ENCODE results near the gene ARHGAP4.

DNA sequence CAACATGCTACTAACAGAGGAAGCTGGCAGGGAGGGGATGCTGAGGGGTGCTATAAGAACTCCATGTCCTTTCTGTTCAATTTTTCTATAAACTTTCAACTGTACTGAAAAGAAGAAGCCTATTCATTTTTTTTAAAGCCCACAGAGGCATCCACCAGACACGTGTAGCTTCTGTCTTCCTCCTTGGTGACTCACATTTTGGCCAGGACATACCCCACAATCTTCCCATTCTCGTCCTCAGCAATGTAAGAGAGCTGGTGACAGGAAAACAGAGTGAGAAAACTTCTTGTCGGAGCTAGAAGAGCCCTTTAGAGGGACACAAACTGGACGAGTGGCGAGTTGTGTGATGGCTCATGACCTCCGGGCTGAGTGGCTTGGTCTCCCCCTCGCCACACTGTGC lies 7.7 kb upstream of the ARHGAP4 start:
- no peak for TF ChIP-seq CTCF (IDR thresholded peaks at IDR 0.05; ENCODE audit: insufficient read depth, low read length)
- no peak for TF ChIP-seq GABPA (IDR thresholded peaks at IDR 0.05; ENCODE audit: low read depth)
- no peak for TF ChIP-seq POLR2AphosphoS5 (IDR thresholded peaks at IDR 0.05; ENCODE audit: low read depth)
